K562 (cell line): Measurements from ENCODE around the gene TTLL11.

Source experiments
- CHD4 ChIP-seq: fragments of 200-600 bp; sonication (generic); IDR thresholded peaks from 3 replicates; pipeline ENCODE4 v1.6.1; 2012; ENCODE audit warnings: low read depth, mild to moderate bottlenecking, mixed read lengths, low read length, inconsistent platforms; ENCODE audit not compliant: insufficient read depth, insufficient replicate concordance, poor library complexity, severe bottlenecking
- NCOA2 ChIP-seq, 2 experiments: fragments of 450-650 bp; IDR thresholded peaks; 2 replicates each; pipeline ENCODE4 v1.6.1; 2018; ENCODE audit warnings: mild to moderate bottlenecking in 2 of 2, moderate library complexity in 1 of 2; ENCODE audit not compliant: partially characterized antibody in 2 of 2
- ZNF274 ChIP-seq: IDR thresholded peaks from 2 replicates; pipeline ENCODE4 v1.6.1; 2011; ENCODE audit warnings: low read depth, mild to moderate bottlenecking, low read length, moderate library complexity, borderline replicate concordance
- TF ChIP-seq, protein P1 (sequence below), 3 experiments: IDR thresholded peaks in 2 of 3; conservative IDR thresholded peaks in 1 of 3; 2 replicates each; pipeline ENCODE4 v1.5.1; 2011 to 2012; ENCODE audit warnings: low read length in 3 of 3, mild to moderate bottlenecking in 3 of 3, control low read depth in 2 of 3, improper control_type of control experiment in 1 of 3, inconsistent platforms in 1 of 3, low read depth in 1 of 3, mixed read lengths in 1 of 3, moderate library complexity in 1 of 3; ENCODE audit not compliant: insufficient read depth in 2 of 3
- TF ChIP-seq, protein P2 (sequence below): sonication (generic); formaldehyde crosslinking; IDR thresholded peaks from 2 replicates; pipeline ENCODE4 v1.4.0; 2020; ENCODE audit warnings: mild to moderate bottlenecking, missing genetic modification reagents
- TF ChIP-seq, protein P3 (sequence below): sonication (generic); formaldehyde crosslinking; IDR thresholded peaks from 2 replicates; pipeline ENCODE4 v1.9.0; 2022; ENCODE audit warnings: mild to moderate bottlenecking, missing genetic modification reagents
- TF ChIP-seq, protein P4 (sequence below), 2 experiments: fragments of 450-650 bp in 1 of 2; sonication (generic) in 1 of 2; formaldehyde crosslinking in 1 of 2; IDR thresholded peaks in 1 of 2; conservative IDR thresholded peaks in 1 of 2; 2 replicates each; pipeline versions ENCODE4 v1.6.1 to v1.8.1; 2016 to 2023; ENCODE audit warnings: mild to moderate bottlenecking in 2 of 2, moderate library complexity in 2 of 2, inconsistent platforms in 1 of 2, missing genetic modification reagents in 1 of 2

DNA sequence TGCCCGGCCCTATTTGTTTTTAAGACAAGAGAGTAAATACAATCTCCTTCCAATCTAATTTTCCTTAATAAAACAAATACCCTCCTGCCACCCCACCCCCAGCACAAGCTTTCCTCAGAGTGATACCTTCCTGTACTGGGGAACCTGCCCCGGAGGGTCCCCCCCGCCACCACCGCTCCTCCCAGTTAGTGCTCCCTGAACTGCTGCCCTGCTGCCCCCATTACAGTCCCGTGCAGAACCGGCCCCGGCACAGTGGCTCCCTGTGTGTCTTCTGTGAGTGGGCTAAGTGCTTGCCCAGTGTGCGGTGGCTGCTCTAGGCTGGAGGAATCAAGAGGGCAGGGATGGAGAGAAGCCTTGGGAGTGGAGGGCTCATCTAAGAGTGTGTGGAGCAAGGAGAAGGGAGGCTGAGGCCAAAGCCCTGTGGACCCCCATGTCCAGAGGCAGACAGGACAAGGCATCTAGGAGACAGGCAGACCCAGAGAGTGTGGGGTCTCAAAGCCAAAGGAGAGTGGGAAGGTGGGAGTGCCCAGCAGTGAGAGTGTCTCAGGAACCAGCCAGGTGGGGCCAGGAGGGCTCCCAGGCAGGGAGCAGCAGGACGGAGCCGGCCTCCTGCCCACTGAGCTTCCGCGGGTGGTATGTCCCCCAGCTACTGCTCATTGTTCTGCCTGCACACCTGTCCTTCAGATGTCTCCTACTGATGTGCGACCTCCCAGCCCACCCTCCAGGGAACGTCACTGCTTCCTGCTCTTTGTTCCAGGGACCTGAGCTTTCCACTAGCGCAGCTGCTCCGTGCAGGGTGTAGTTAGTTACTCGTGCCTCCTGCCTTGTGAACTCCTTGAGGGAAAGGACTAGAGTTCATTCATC, 312.7 kb downstream of the TTLL11 start:
- TF ChIP-seq, protein P1, sequence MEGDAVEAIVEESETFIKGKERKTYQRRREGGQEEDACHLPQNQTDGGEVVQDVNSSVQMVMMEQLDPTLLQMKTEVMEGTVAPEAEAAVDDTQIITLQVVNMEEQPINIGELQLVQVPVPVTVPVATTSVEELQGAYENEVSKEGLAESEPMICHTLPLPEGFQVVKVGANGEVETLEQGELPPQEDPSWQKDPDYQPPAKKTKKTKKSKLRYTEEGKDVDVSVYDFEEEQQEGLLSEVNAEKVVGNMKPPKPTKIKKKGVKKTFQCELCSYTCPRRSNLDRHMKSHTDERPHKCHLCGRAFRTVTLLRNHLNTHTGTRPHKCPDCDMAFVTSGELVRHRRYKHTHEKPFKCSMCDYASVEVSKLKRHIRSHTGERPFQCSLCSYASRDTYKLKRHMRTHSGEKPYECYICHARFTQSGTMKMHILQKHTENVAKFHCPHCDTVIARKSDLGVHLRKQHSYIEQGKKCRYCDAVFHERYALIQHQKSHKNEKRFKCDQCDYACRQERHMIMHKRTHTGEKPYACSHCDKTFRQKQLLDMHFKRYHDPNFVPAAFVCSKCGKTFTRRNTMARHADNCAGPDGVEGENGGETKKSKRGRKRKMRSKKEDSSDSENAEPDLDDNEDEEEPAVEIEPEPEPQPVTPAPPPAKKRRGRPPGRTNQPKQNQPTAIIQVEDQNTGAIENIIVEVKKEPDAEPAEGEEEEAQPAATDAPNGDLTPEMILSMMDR (IDR thresholded peaks at IDR 0.05 in 2 of 3, conservative IDR thresholded peaks at IDR 0.05 in 1 of 3; ENCODE audit: insufficient read depth in 2 of 3, low read depth in 1 of 3, low read length in 3 of 3), result no peak
- TF ChIP-seq, protein P2, sequence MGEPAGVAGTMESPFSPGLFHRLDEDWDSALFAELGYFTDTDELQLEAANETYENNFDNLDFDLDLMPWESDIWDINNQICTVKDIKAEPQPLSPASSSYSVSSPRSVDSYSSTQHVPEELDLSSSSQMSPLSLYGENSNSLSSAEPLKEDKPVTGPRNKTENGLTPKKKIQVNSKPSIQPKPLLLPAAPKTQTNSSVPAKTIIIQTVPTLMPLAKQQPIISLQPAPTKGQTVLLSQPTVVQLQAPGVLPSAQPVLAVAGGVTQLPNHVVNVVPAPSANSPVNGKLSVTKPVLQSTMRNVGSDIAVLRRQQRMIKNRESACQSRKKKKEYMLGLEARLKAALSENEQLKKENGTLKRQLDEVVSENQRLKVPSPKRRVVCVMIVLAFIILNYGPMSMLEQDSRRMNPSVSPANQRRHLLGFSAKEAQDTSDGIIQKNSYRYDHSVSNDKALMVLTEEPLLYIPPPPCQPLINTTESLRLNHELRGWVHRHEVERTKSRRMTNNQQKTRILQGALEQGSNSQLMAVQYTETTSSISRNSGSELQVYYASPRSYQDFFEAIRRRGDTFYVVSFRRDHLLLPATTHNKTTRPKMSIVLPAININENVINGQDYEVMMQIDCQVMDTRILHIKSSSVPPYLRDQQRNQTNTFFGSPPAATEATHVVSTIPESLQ, result no peak
- TF ChIP-seq CHD4, result no peak
- TF ChIP-seq ZNF274, result no peak
- TF ChIP-seq, protein P3, sequence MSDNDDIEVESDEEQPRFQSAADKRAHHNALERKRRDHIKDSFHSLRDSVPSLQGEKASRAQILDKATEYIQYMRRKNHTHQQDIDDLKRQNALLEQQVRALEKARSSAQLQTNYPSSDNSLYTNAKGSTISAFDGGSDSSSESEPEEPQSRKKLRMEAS, result no peak
- no peak for TF ChIP-seq NCOA2 (IDR thresholded peaks at IDR 0.05; ENCODE audit: partially characterized antibody in 2 of 2)
- TF ChIP-seq, protein P4, sequence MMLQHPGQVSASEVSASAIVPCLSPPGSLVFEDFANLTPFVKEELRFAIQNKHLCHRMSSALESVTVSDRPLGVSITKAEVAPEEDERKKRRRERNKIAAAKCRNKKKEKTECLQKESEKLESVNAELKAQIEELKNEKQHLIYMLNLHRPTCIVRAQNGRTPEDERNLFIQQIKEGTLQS (IDR thresholded peaks at IDR 0.05), result no peak
- TF ChIP-seq, protein P4 (CRISPR knock-in tag; conservative IDR thresholded peaks at IDR 0.05), result no peak
